ENCODE results near the gene FEN1.

Gene FEN1

GRCh38 chr11:61792310-61793082 lies at the start of gene FEN1, which contains the start of gene TMEM258:
Gene FEN1, plus strand, starts transcription at chr11:61792911. Its CDS starts 2,451 bp downstream, at chr11:61795362.
Gene TMEM258, minus strand, starts transcription at chr11:61792599. Its CDS starts 41 bp downstream, at chr11:61792558.
- DNase-seq: peak; percentile 69 to 76 (median 72)

GRCh38 chr11:61743486-61744095 lies 49.1 kb upstream of the FEN1 start:
- DNase-seq: no peak

GRCh38 chr11:61744181-61744580 lies 48.5 kb upstream of the FEN1 start:
- no peak for DNase-seq

GRCh38 chr11:61744609-61745156 lies 48.0 kb upstream of the FEN1 start:
- DNase-seq: no peak

GRCh38 chr11:61745781-61746441 lies 46.8 kb upstream of the FEN1 start:
- DNase-seq: no peak

GRCh38 chr11:61746442-61747191 lies 46.1 kb upstream of the FEN1 start:
- DNase-seq: no peak

GRCh38 chr11:61747192-61747966 lies 45.3 kb upstream of the FEN1 start:
- peak in 2 of 4 experiments; percentile 14 to 16 for DNase-seq

GRCh38 chr11:61747967-61748285 lies 44.8 kb upstream of the FEN1 start:
- no peak for DNase-seq

- no peak for DNase-seq
Measured at GRCh38 chr11:61749591-61750217, 43.0 kb upstream of the FEN1 start.

- no peak for DNase-seq
Measured at GRCh38 chr11:61750631-61751273, 42.0 kb upstream of the FEN1 start.

GRCh38 chr11:61751384-61751783 lies 41.3 kb upstream of the FEN1 start:
- no peak for DNase-seq

GRCh38 chr11:61752117-61752924 lies 40.4 kb upstream of the FEN1 start, which contains the start of gene MYRF:
Gene MYRF, plus strand, starts transcription at chr11:61752636. Its CDS starts 109 bp downstream, at chr11:61752745.
- peak in 3 of 4 experiments; percentile 15 to 37 (median 22) for DNase-seq

GRCh38 chr11:61752925-61753521 lies 39.7 kb upstream of the FEN1 start:
- DNase-seq: no peak

- no peak for DNase-seq
Measured at GRCh38 chr11:61753672-61754071, 39.0 kb upstream of the FEN1 start.

GRCh38 chr11:61754534-61755482 lies 37.9 kb upstream of the FEN1 start:
- no peak for DNase-seq

- DNase-seq: no peak
Measured at GRCh38 chr11:61756147-61756451, 36.6 kb upstream of the FEN1 start.

GRCh38 chr11:61756452-61757212 lies 36.1 kb upstream of the FEN1 start:
- no peak for DNase-seq
